Mucosa of rectum (tissue), 2 donors: ENCODE data around the gene PTGES3.
A peak's percentile ranks its signal among the peaks of the same experiment; 100 is the strongest.
"Not testable (repeated sequence)": the region's sequence is repeated elsewhere in the genome, so short reads cannot be mapped to it uniquely, and the experiment has no call there.

Source experiments
- H3K27ac ChIP-seq, 2 donors: one replicate each; pipeline ENCODE4 v1.7.0; 2013; ENCODE audit warnings: inconsistent platforms in 2 of 2, low read depth in 2 of 2, low read length in 2 of 2
- H3K27me3 ChIP-seq, 2 donors: one replicate each; pipeline ENCODE4 v1.7.0; 2013; ENCODE audit warnings: low read length in 2 of 2; ENCODE audit not compliant: control insufficient read depth in 2 of 2, insufficient read depth in 2 of 2
- H3K36me3 ChIP-seq, 2 donors: one replicate each; pipeline ENCODE4 v1.7.0; 2013; ENCODE audit warnings: low read length in 2 of 2; ENCODE audit not compliant: control insufficient read depth in 2 of 2, insufficient read depth in 2 of 2
- H3K4me1 ChIP-seq, 2 donors: one replicate each; pipeline ENCODE4 v1.7.0; 2013; ENCODE audit warnings: low read length in 2 of 2, mild to moderate bottlenecking in 1 of 2; ENCODE audit not compliant: control insufficient read depth in 2 of 2, insufficient read depth in 2 of 2
- H3K4me3 ChIP-seq, 2 donors: one replicate each; pipeline ENCODE4 v1.7.0; 2013; ENCODE audit warnings: low read length in 2 of 2
- H3K9ac ChIP-seq, 2 donors: one replicate each; pipeline ENCODE4 v1.7.0; 2013; ENCODE audit warnings: low read length in 2 of 2, low read depth in 1 of 2, mild to moderate bottlenecking in 1 of 2
- H3K9me3 ChIP-seq, 2 donors: one replicate each; pipeline ENCODE4 v1.7.0; 2013; ENCODE audit warnings: low read length in 2 of 2; ENCODE audit not compliant: control insufficient read depth in 2 of 2
- donor health status: healthy.
- donor health status: Normal muscosa, but diverticular disease.

Gene PTGES3

DNA sequence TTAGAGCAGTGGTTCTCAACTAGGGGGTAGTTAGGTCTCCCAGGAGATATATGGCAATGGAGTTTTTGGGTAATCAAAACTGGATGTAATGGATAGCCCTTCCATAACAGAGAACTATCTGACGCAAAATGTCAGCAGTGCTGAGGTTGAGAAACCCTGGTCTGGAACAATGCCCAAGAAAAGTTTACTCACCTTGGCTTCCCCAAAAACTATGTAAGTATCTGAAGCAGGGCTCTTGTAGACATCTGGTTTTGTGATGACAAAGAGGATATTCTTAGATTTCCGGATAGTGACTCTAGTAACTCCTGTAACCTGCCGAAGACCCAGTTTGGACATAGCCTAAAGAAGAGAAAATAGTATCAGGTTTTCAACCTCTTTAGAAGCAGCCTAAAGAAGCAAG lies 25.3 kb upstream of the PTGES3 start:
- peaks cover 0 to 6% of the 10 kb centered on the region in 2 donors for H3K4me1 ChIP-seq
- H3K27ac ChIP-seq, result no peak overlapping the region
- no peaks in the 10 kb centered on the region for H3K9me3 ChIP-seq
- H3K36me3 ChIP-seq, result peaks cover 21 to 46% of the 10 kb centered on the region in 2 donors
- no peaks in the 10 kb centered on the region for H3K27me3 ChIP-seq
- no peak overlapping the region for H3K4me3 ChIP-seq
- no peak overlapping the region for H3K9ac ChIP-seq

- H3K27ac ChIP-seq, result no peak overlapping the region
- no peaks in the 10 kb centered on the region for H3K27me3 ChIP-seq
- no peak overlapping the region for H3K4me3 ChIP-seq
- H3K9ac ChIP-seq, result no peak overlapping the region
- no peaks in the 10 kb centered on the region for H3K4me1 ChIP-seq
- no peaks in the 10 kb centered on the region for H3K9me3 ChIP-seq
- H3K36me3 ChIP-seq, result peaks cover 21 to 28% of the 10 kb centered on the region in 2 donors
These were observed 21.8 kb upstream of the PTGES3 start for GRCh38 chr12:56709759-56710376.

GRCh38 chr12:56704522-56704921 lies 16.4 kb upstream of the PTGES3 start:
- H3K9ac ChIP-seq, H3K27ac ChIP-seq, H3K4me1 ChIP-seq, H3K36me3 ChIP-seq, H3K4me3 ChIP-seq, H3K27me3 ChIP-seq, H3K9me3 ChIP-seq: not testable (repeated sequence)

DNA sequence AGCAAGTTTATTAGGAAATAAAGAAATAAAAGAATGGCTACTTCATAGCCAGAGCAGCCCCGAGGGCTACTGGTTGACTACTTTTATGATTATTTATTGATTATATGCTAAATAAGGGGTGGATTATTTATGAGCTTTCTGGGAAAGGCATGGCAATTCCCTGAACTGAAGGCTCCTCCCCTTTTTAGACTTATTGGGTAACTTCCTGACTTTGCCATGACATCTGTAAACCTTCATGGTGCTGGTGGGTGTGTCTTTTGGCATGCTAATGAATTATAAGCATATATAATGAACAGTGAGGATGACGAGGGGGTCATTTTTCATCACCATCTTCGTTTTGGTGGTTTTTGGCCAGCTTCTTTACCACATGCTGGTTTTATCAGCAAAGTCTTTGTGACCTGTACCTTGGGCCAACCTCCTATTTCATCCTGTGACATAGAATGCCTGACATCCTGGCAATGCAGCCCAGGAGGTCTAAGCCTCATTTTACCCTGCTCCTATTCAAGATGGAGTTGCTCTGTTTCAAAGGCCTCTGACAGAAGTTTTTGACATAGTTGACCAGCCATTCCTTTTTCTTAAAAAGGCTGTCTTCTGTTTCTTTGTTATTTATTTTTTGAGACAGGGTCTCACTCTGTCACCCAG lies 11.1 kb upstream of the PTGES3 start:
- Histone ChIP-seq H3K9ac (no peak overlapping the region), H3K4me1 (no peaks in the 10 kb centered on the region), H3K27me3 (no peaks in the 10 kb centered on the region), H3K9me3 (no peaks in the 10 kb centered on the region), H3K36me3 (no peaks in the 10 kb centered on the region), H3K27ac (no peak overlapping the region), H3K4me3 (no peak overlapping the region)

DNA sequence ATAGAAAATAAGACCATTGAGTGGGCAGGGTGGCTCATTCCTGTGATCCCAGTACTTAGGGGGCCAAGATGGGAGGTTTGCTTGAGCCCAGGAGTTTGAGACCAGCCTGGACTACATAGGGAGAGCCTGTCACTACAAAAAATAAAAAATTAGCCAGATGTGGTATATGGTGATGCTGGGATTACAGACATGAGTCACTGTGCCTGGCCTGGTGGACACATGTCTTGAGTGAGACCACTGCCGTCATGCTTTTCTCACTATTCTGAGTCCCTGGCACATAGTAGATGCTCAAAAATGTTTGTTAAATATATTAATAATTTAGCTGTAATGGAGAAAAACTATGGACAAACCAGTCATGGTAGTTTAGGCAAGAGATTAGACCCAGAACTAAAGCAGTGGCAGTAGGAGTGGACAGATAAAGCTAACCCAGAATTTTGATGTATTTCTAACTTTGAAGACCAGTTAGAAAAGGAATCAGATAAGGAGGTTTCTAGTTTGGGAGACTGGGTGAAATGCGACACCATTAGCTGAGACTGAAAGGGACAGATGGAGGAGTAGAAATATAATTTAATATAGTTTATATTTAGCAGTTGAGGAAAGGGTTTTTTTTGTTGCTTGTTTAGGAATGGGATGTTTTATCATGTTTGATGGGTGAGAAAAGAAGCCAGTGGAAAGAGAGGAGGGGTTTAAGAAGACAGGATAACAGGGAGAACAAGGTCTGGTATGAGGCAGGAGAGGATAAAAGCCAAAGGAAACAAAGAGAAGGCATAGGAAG lies 7.4 kb upstream of the PTGES3 start:
- H3K9ac ChIP-seq, result no peak overlapping the region
- H3K9me3 ChIP-seq, result no peaks in the 10 kb centered on the region
- no peaks in the 10 kb centered on the region for H3K4me1 ChIP-seq
- H3K36me3 ChIP-seq, result no peaks in the 10 kb centered on the region
- H3K4me3 ChIP-seq, result no peak overlapping the region
- H3K27ac ChIP-seq, result no peak overlapping the region
- H3K27me3 ChIP-seq, result no peaks in the 10 kb centered on the region

GRCh38 chr12:56694161-56694560 lies 6.1 kb upstream of the PTGES3 start:
- peaks cover 1 to 2% of the 10 kb centered on the region in 2 donors for H3K4me1 ChIP-seq

GRCh38 chr12:56688846-56689109 lies 694 bp upstream of the PTGES3 start:
- H3K27me3 ChIP-seq, result no peaks in the 10 kb centered on the region
- peak overlapping the region; percentile 83 to 96 for H3K9ac ChIP-seq
- peak overlapping the region; percentile 99 to 100 for H3K27ac ChIP-seq
- no peaks in the 10 kb centered on the region for H3K9me3 ChIP-seq
- peaks cover 9 to 10% of the 10 kb centered on the region in 2 donors for H3K4me1 ChIP-seq
- no peaks in the 10 kb centered on the region for H3K36me3 ChIP-seq
- peak overlapping the region; percentile 78 to 90 for H3K4me3 ChIP-seq

More at GRCh38 chr12:56694161-56694560, 6.1 kb upstream of the PTGES3 start:
- H3K9ac ChIP-seq, result no peak overlapping the region
- no peaks in the 10 kb centered on the region for H3K27me3 ChIP-seq
- no peaks in the 10 kb centered on the region for H3K9me3 ChIP-seq
- no peaks in the 10 kb centered on the region for H3K36me3 ChIP-seq
- H3K27ac ChIP-seq, result no peak overlapping the region
- H3K4me3 ChIP-seq, result no peak overlapping the region

DNA sequence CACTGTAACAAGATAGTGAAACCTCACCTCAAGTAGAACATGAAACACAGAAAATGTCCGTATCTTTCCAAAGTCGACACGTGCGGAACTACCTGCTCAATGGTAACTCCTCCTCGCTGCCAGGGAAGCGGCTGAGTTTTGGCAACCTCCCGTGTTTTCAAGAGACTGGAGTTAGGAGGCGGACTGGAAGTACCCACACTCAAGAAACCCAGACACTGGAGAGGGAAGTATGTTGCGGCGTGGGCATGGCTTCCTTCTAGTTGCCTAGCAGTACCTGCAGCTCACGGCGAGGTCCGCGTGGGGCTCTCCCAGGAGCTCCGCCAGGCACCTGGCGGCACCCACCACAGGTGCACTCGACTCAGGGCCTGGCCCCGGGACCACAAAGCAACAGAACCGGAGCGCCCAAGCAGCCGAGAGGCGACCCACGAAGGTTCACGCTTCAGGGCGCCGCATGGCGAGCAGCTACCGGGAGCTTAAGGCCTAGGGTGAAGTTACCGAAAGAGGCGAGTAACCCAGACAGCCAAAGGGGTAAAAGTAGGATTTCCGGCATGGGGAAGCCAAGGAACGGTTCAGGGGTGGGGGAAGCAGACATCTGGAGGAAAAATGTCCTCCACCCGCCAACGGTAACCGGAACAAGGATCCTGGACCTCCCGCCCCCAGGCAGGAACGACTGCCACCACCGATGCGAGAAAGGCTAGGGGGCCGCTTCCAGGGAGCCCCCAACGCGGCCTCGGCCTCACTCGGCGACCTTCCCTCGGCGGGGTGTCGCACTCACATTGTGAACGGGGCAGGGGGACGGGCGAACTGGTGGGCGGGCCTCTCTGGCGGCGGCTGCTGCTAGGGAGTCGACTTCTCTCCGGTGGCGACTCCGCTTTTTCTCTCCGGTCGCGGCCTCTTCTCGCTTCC lies 608 bp downstream of the PTGES3 start:
- Histone ChIP-seq H3K9me3 (no peaks in the 10 kb centered on the region), H3K9ac (peak overlapping the region; percentile 98 to 100), H3K4me1 (peaks cover 9 to 10% of the 10 kb centered on the region in 2 donors), H3K27ac (peak overlapping the region; percentile 99 to 100), H3K36me3 (no peaks in the 10 kb centered on the region), H3K4me3 (peak overlapping the region; percentile 96 to 98), H3K27me3 (no peaks in the 10 kb centered on the region)

DNA sequence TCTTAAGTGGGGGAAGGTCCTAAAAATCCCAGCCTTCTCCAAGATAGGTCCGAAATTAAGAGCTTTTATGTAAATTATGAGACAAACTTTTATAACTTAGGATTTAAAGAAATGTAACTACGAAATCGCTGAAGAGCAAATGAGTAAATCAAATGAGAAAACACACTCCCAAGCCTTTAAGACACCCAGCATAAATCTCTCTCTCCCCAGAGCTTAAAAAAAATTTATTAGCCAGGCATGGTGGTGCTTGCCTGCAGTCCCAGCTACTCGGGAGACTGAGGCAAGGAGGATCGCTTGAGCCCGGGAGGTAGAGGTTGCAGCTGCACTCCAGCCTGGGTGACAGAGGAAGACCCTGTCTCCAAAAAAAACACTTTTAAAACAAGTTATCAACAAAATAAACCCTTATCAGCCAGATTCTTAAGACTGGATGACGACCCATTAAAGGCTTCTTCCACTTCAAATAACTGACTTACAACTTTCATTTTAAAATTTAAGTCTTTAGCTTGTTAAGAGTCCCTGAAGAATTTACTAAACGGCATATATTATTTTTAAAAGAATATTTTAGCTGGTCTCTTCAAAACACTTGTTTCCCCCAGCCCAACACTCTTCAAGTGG lies 3.2 kb downstream of the PTGES3 start:
- Histone ChIP-seq H3K4me1 (peaks cover 13 to 17% of the 10 kb centered on the region in 2 donors), H3K9me3 (no peaks in the 10 kb centered on the region), H3K4me3 (peak overlapping the region; percentile 65 to 98), H3K27ac (peak overlapping the region; percentile 86 to 100), H3K9ac (peak overlapping the region; percentile 18 to 50), H3K36me3 (peaks cover 0 to 11% of the 10 kb centered on the region in 2 donors), H3K27me3 (no peaks in the 10 kb centered on the region)
